Neuron (in vitro differentiated cells): ENCODE measurements around the gene MEAK7.

Experiments used
- H2AFZ ChIP-seq: one replicate; pipeline ENCODE4 v1.6.1; 2013; ENCODE audit warnings: low read depth, mild to moderate bottlenecking, inconsistent platforms, low read length, moderate library complexity
- H3K27me3 ChIP-seq: one replicate; pipeline ENCODE4 v1.6.1; 2013; ENCODE audit warnings: low read length; ENCODE audit not compliant: insufficient read depth
- H3K36me3 ChIP-seq: one replicate; pipeline ENCODE4 v1.6.1; 2013; ENCODE audit warnings: low read length; ENCODE audit not compliant: insufficient read depth
- H3K4me1 ChIP-seq: one replicate; pipeline ENCODE4 v1.6.1; 2013; ENCODE audit warnings: low read length; ENCODE audit not compliant: insufficient read depth
- H3K4me3 ChIP-seq: 2 replicates; pipeline ENCODE4 v1.5.1; 2013; ENCODE audit warnings: mild to moderate bottlenecking, low read length, moderate library complexity
- H3K9me3 ChIP-seq: one replicate; pipeline ENCODE4 v1.6.1; 2013; ENCODE audit warnings: low read length

The MEAK7 gene

GRCh38 chr16:84475643-84476240 is 28.7 kb downstream of the MEAK7 start:
- Histone ChIP-seq H3K4me3 (no peak overlapping the region), H3K27me3 (no peaks in the 10 kb centered on the region), H3K4me1 (peaks cover 18% of the 10 kb centered on the region)

GRCh38 chr16:84471966-84472365 is 32.5 kb downstream of the MEAK7 start:
- Histone ChIP-seq H3K36me3 (peaks cover 9% of the 10 kb centered on the region), H3K27me3 (no peaks in the 10 kb centered on the region), H2AFZ (no peak overlapping the region), H3K4me1 (peaks cover 9% of the 10 kb centered on the region), H3K9me3 (peaks cover 20% of the 10 kb centered on the region), H3K4me3 (no peak overlapping the region)

More at GRCh38 chr16:84475643-84476240, 28.7 kb downstream of the MEAK7 start:
- Histone ChIP-seq H3K9me3 (peaks cover 16% of the 10 kb centered on the region), H2AFZ (no peak overlapping the region), H3K36me3 (peaks cover 13% of the 10 kb centered on the region)

GRCh38 chr16:84471316-84471715 is 33.1 kb downstream of the MEAK7 start:
- H3K36me3 ChIP-seq, result peaks cover 13% of the 10 kb centered on the region
- no peaks in the 10 kb centered on the region for H3K27me3 ChIP-seq
- H3K4me3 ChIP-seq, result no peak overlapping the region
- peaks cover 7% of the 10 kb centered on the region for H3K4me1 ChIP-seq
- H3K9me3 ChIP-seq, result peaks cover 20% of the 10 kb centered on the region
- no peak overlapping the region for H2AFZ ChIP-seq

DNA sequence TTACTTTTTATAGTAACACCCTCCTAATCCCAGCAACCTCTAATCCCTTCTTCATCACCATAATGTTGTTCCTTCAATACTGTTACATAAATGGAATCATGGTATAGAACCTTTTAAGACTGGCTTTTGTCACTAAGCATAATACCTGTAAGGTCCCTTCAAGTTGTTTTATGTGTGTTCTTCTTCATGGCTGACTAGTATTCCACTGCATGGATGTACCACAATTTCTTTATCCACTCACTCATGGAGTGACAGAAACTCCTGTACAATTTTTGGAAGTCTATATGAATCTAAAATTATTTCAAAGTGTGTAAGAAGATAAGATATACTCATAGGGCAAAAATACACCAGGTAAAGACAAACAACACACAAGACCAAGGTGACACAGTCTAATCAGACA is 36.8 kb downstream of the MEAK7 start:
- Histone ChIP-seq H3K4me1 (no peaks in the 10 kb centered on the region), H3K27me3 (no peaks in the 10 kb centered on the region), H3K4me3 (no peak overlapping the region), H3K36me3 (peaks cover 34% of the 10 kb centered on the region), H3K9me3 (peaks cover 23% of the 10 kb centered on the region), H2AFZ (no peak overlapping the region)

DNA sequence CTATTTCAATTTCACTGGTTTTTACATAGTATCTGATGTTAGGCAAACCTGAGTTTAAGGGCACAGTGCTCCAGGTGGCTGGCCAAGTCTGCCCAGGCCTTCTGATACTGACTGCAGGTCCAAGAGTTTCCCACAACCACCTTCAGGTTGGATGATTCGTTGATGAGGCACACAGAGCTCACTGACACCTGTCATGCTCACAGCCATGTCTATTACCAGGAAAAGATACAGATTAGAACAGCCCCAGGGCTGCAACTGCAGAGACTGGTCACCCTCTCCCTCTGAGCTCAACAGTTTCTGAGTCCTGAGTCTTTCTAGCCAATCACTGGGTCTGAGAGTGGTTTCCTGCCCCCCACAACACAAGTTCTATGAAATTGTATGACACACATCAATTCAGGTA is 37.2 kb downstream of the MEAK7 start:
- no peak overlapping the region for H2AFZ ChIP-seq
- peaks cover 35% of the 10 kb centered on the region for H3K36me3 ChIP-seq
- no peaks in the 10 kb centered on the region for H3K4me1 ChIP-seq
- H3K4me3 ChIP-seq, result no peak overlapping the region
- no peaks in the 10 kb centered on the region for H3K27me3 ChIP-seq
- H3K9me3 ChIP-seq, result peaks cover 19% of the 10 kb centered on the region

GRCh38 chr16:84466692-84467091 is 37.8 kb downstream of the MEAK7 start:
- peaks cover 35% of the 10 kb centered on the region for H3K36me3 ChIP-seq
- H3K4me1 ChIP-seq, result no peaks in the 10 kb centered on the region
- no peak overlapping the region for H3K4me3 ChIP-seq
- no peaks in the 10 kb centered on the region for H3K27me3 ChIP-seq
- H3K9me3 ChIP-seq, result peaks cover 15% of the 10 kb centered on the region
- no peak overlapping the region for H2AFZ ChIP-seq

- Histone ChIP-seq H3K4me3 (no peak overlapping the region), H3K36me3 (peaks cover 35% of the 10 kb centered on the region), H2AFZ (no peak overlapping the region), H3K9me3 (peaks cover 15% of the 10 kb centered on the region), H3K4me1 (no peaks in the 10 kb centered on the region), H3K27me3 (no peaks in the 10 kb centered on the region)
Observed at GRCh38 chr16:84465154-84465553, 39.3 kb downstream of the MEAK7 start.

- Histone ChIP-seq H3K4me1 (no peaks in the 10 kb centered on the region), H3K4me3 (no peak overlapping the region), H3K9me3 (peaks cover 15% of the 10 kb centered on the region), H3K36me3 (peaks cover 35% of the 10 kb centered on the region), H2AFZ (no peak overlapping the region), H3K27me3 (no peaks in the 10 kb centered on the region)
Observed at GRCh38 chr16:84464116-84464515, 40.3 kb downstream of the MEAK7 start.

- H3K4me1 ChIP-seq, result no peaks in the 10 kb centered on the region
- H3K36me3 ChIP-seq, result peaks cover 35% of the 10 kb centered on the region
Observed at GRCh38 chr16:84463221-84463620, 41.2 kb downstream of the MEAK7 start.

GRCh38 chr16:84462296-84463210 is 41.9 kb downstream of the MEAK7 start:
- Histone ChIP-seq H2AFZ (no peak overlapping the region), H3K36me3 (peaks cover 31% of the 10 kb centered on the region), H3K27me3 (no peaks in the 10 kb centered on the region), H3K4me1 (no peaks in the 10 kb centered on the region), H3K4me3 (no peak overlapping the region), H3K9me3 (peaks cover 15% of the 10 kb centered on the region)

More at GRCh38 chr16:84463221-84463620, 41.2 kb downstream of the MEAK7 start:
- H2AFZ ChIP-seq, result no peak overlapping the region
- peaks cover 17% of the 10 kb centered on the region for H3K9me3 ChIP-seq
- no peaks in the 10 kb centered on the region for H3K27me3 ChIP-seq
- H3K4me3 ChIP-seq, result no peak overlapping the region

GRCh38 chr16:84461413-84462295 is 42.8 kb downstream of the MEAK7 start:
- Histone ChIP-seq H3K36me3 (peaks cover 25% of the 10 kb centered on the region), H3K9me3 (peaks cover 9% of the 10 kb centered on the region), H3K4me3 (no peak overlapping the region), H3K4me1 (no peaks in the 10 kb centered on the region), H3K27me3 (no peaks in the 10 kb centered on the region), H2AFZ (no peak overlapping the region)

- peaks cover 21% of the 10 kb centered on the region for H3K36me3 ChIP-seq
- peaks cover 6% of the 10 kb centered on the region for H3K9me3 ChIP-seq
- no peak overlapping the region for H3K4me3 ChIP-seq
- H3K4me1 ChIP-seq, result no peaks in the 10 kb centered on the region
- no peaks in the 10 kb centered on the region for H3K27me3 ChIP-seq
- no peak overlapping the region for H2AFZ ChIP-seq
Observed at GRCh38 chr16:84461029-84461412, 43.4 kb downstream of the MEAK7 start.
